Panc1 (cell line): Measurements from ENCODE around the gene NEU2. TPM values are rescaled to one million over a fixed set of nuclear protein-coding genes. Genes with fewer than 3 reads are reported as not detected.

Experiments used
- ATAC-seq: fragments of 200-7000 bp; cut with Tn5 transposase; 2 replicates; pipeline ENCODE4 v1.9.1; 2020; ENCODE audit warnings: mild to moderate bottlenecking, moderate library complexity
- BruUV-seq: library from RNA; stranded (reverse); fragments of 400-500 nt; replicated peaks from 2 replicates; lab custom pipeline; 2021; lab: Mats Ljungman, UMichigan
- CTCF ChIA-PET: fragments of 300-600 bp; sonication (Branson Sonifier 250); formaldehyde crosslinking; loops from one replicate; lab custom pipeline; 2022; ENCODE audit warnings: antibody characterized with exemption; lab: Charles Lee
- POLR2A ChIA-PET: fragments of 300-600 bp; sonication (Branson Sonifier 250); formaldehyde crosslinking; loops from one replicate; lab custom pipeline; 2022; ENCODE audit warnings: antibody characterized with exemption; lab: Charles Lee
- DNase-seq: peaks from one replicate; pipeline ENCODE4 v3.0.0-alpha.2; 2010; ENCODE audit warnings: low read depth, low spot score
- H3K27ac ChIP-seq: 2 replicates; pipeline ENCODE4 v1.5.1; 2011; ENCODE audit warnings: mild to moderate bottlenecking, low read length, inconsistent platforms
- H3K27me3 ChIP-seq: fragments of 200-500 bp; sonication (Bioruptor generic); 2 replicates; pipeline ENCODE4 v1.6.0; 2014; ENCODE audit warnings: low read length, inconsistent platforms; ENCODE audit not compliant: control insufficient read depth, insufficient read depth
- H3K36me3 ChIP-seq: fragments of 200-500 bp; sonication (Bioruptor generic); 2 replicates; pipeline ENCODE4 v1.5.1; 2014; ENCODE audit warnings: inconsistent platforms, mild to moderate bottlenecking, low read length, moderate library complexity; ENCODE audit not compliant: control insufficient read depth, insufficient read depth
- H3K4me1 ChIP-seq: 2 replicates; pipeline ENCODE4 v1.5.1; 2011; ENCODE audit warnings: inconsistent platforms, mild to moderate bottlenecking, low read length, moderate library complexity; ENCODE audit not compliant: control insufficient read depth, insufficient read depth
- H3K4me3 ChIP-seq, 2 experiments: 2 replicates each; pipeline ENCODE4 v1.5.1; 2011 to 2012; ENCODE audit warnings: low read depth in 2 of 2, low read length in 2 of 2, mild to moderate bottlenecking in 2 of 2, inconsistent platforms in 1 of 2, moderate library complexity in 1 of 2
- H3K9me3 ChIP-seq: fragments of 200-500 bp; sonication (Bioruptor generic); 2 replicates; pipeline ENCODE4 v1.5.1; 2014; ENCODE audit warnings: low read depth, mild to moderate bottlenecking, inconsistent platforms, low read length, moderate library complexity; ENCODE audit not compliant: control insufficient read depth, insufficient read depth
- POLR2AphosphoS5 ChIP-seq: IDR thresholded peaks from 2 replicates; pipeline ENCODE4 v1.6.1; 2012; ENCODE audit warnings: mild to moderate bottlenecking, low read depth, low read length, moderate library complexity
- SIN3A ChIP-seq: IDR thresholded peaks from 2 replicates; pipeline ENCODE4 v1.6.1; 2012; ENCODE audit warnings: low read depth, mild to moderate bottlenecking, low read length, moderate library complexity, borderline replicate concordance; ENCODE audit not compliant: insufficient read depth
- TCF7L2 ChIP-seq: IDR thresholded peaks from 2 replicates; pipeline ENCODE4 v1.6.1; 2011; ENCODE audit warnings: mild to moderate bottlenecking, low read depth, low read length, inconsistent platforms
- in situ Hi-C: cut with HindIII; loops from 2 replicates; pipeline ENCODE4 v1.10.0; 2016; ENCODE audit warnings: low sequenced_read_pairs, low pct_unique_long_range_greater_than_20kb
- intact Hi-C: fragments of 100-400 bp; cut with micrococcal nuclease; formaldehyde crosslinking; loops from one replicate; pipeline ENCODE4 v1.10.0; 2022; ENCODE audit not compliant: unreplicated experiment
- total RNA-seq: library from RNA; stranded (reverse); gene quantifications from one replicate; pipeline ENCODE4 v1.2.1, GENCODE V29; 2021; ENCODE audit not compliant: unreplicated experiment
- TF ChIP-seq, protein P1 (sequence below): fragments of 450-650 bp; IDR thresholded peaks from 2 replicates; pipeline ENCODE4 v1.5.1; 2017; ENCODE audit warnings: mild to moderate bottlenecking
- TF ChIP-seq, protein P2 (sequence below), 2 experiments: IDR thresholded peaks; 2 replicates each; pipeline ENCODE4 v1.6.1; 2011 to 2012; ENCODE audit warnings: low read depth in 2 of 2, control low read depth in 1 of 2, low read length in 1 of 2, mild to moderate bottlenecking in 1 of 2, moderate library complexity in 1 of 2; ENCODE audit not compliant: insufficient read depth in 1 of 2

NEU2 gene
- total RNA-seq, 1 experiment from 2014 or later: not detected

DNA sequence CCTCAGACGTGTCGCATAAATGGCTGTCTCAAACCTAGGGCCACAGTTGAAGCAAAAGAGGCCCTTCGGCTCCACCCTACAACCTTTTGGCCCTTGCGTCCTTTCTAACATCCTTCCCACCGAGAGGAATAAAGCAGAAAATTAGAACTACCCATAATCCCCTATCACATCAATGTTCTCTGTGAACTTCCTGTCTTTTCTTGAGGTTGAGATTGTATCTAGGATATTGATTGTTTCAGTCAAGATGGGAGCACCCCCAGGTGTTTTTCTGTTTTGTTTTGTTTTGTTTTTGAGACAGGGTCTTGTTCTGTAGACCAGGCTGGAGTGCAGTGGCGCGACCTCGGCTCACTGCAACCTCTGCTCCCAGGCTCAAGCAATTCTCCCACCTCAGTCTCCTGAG lies 51.3 kb downstream of the NEU2 start:
- TF ChIP-seq, protein P1, sequence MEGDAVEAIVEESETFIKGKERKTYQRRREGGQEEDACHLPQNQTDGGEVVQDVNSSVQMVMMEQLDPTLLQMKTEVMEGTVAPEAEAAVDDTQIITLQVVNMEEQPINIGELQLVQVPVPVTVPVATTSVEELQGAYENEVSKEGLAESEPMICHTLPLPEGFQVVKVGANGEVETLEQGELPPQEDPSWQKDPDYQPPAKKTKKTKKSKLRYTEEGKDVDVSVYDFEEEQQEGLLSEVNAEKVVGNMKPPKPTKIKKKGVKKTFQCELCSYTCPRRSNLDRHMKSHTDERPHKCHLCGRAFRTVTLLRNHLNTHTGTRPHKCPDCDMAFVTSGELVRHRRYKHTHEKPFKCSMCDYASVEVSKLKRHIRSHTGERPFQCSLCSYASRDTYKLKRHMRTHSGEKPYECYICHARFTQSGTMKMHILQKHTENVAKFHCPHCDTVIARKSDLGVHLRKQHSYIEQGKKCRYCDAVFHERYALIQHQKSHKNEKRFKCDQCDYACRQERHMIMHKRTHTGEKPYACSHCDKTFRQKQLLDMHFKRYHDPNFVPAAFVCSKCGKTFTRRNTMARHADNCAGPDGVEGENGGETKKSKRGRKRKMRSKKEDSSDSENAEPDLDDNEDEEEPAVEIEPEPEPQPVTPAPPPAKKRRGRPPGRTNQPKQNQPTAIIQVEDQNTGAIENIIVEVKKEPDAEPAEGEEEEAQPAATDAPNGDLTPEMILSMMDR: no peak
- no peak for TF ChIP-seq SIN3A
- no peak for TF ChIP-seq POLR2AphosphoS5
- H3K27ac ChIP-seq: no peak overlapping the region
- ChIA-PET CTCF (no interaction called here), POLR2A (no interaction called here)
- no peak overlapping the region for H3K4me3 ChIP-seq
- no peaks in the 10 kb centered on the region for H3K4me1 ChIP-seq
- no peaks in the 10 kb centered on the region for H3K9me3 ChIP-seq
- H3K27me3 ChIP-seq: no peaks in the 10 kb centered on the region
- ATAC-seq (no peak), DNase-seq (no peak)
- in situ Hi-C loops (loop anchor here (10.0 kb wide), 1 partner anchor 151 kb away; no protein-coding TSS in a partner anchor), intact Hi-C loops (no loop called here)
- H3K36me3 ChIP-seq: no peaks in the 10 kb centered on the region
- BruUV-seq: no TSS peak

DNA sequence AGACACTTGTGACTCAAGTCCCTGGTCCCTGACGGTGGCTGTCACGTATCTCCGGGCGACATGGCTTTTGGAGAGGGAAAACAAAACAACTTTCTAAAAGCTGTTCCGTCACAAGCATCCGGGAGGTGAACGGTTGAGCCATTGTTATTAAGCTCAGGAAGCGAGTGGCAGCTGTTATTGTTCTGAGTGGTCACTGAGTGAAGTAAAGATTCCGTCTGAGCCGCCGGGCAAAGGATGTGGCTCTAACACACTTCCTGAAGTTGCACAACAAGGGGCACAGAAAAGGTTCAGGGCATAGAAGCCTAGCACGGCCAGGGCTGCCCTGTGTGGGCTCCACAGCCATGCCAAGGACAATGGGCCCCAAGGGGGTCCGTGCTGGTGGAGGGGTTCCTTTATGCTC lies 52.0 kb downstream of the NEU2 start:
- Histone ChIP-seq H3K9me3 (no peaks in the 10 kb centered on the region), H3K27me3 (no peaks in the 10 kb centered on the region), H3K4me1 (no peaks in the 10 kb centered on the region), H3K4me3 (no peak overlapping the region), H3K27ac (no peak overlapping the region), H3K36me3 (no peaks in the 10 kb centered on the region)
- ChIA-PET CTCF (no interaction called here), POLR2A (no interaction called here)
- intact Hi-C loops: no loop called here
- in situ Hi-C loops: loop anchor here (10.0 kb wide), 1 partner anchor 150 kb away; no protein-coding TSS in a partner anchor
- DNase-seq (no peak), ATAC-seq (no peak)
- BruUV-seq: no TSS peak
- TF ChIP-seq SIN3A (no peak), TCF7L2 (no peak), POLR2AphosphoS5 (no peak)
- TF ChIP-seq, protein P1: no peak
- TF ChIP-seq, protein P2, sequence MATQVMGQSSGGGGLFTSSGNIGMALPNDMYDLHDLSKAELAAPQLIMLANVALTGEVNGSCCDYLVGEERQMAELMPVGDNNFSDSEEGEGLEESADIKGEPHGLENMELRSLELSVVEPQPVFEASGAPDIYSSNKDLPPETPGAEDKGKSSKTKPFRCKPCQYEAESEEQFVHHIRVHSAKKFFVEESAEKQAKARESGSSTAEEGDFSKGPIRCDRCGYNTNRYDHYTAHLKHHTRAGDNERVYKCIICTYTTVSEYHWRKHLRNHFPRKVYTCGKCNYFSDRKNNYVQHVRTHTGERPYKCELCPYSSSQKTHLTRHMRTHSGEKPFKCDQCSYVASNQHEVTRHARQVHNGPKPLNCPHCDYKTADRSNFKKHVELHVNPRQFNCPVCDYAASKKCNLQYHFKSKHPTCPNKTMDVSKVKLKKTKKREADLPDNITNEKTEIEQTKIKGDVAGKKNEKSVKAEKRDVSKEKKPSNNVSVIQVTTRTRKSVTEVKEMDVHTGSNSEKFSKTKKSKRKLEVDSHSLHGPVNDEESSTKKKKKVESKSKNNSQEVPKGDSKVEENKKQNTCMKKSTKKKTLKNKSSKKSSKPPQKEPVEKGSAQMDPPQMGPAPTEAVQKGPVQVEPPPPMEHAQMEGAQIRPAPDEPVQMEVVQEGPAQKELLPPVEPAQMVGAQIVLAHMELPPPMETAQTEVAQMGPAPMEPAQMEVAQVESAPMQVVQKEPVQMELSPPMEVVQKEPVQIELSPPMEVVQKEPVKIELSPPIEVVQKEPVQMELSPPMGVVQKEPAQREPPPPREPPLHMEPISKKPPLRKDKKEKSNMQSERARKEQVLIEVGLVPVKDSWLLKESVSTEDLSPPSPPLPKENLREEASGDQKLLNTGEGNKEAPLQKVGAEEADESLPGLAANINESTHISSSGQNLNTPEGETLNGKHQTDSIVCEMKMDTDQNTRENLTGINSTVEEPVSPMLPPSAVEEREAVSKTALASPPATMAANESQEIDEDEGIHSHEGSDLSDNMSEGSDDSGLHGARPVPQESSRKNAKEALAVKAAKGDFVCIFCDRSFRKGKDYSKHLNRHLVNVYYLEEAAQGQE (IDR thresholded peaks at IDR 0.05; ENCODE audit: insufficient read depth in 1 of 2, low read depth in 2 of 2, low read length in 1 of 2): no peak

Other genes with a start within 250 kb of the NEU2 start
- 6.8 TPM for gene SNORC, start 162.4 kb upstream of the NEU2 start, total RNA-seq
- gene NGEF, start 19.4 kb upstream of the NEU2 start, total RNA-seq: 17.8 TPM
- 0.39 TPM for gene INPP5D, start 27.7 kb downstream of the NEU2 start, total RNA-seq
- 52.3 TPM for gene ATG16L1, start 219.0 kb downstream of the NEU2 start, total RNA-seq